KMS-11 (cell line): ENCODE data around the gene UBE2E2.
A peak's percentile ranks its signal among the peaks of the same experiment; 100 is the strongest.

Experiments
- H2AFZ ChIP-seq: fragments of 200-600 bp; sonication (generic); 2 replicates; pipeline ENCODE4 v1.6.1; 2016; ENCODE audit warnings: antibody characterized with exemption, mixed run types, low read depth
- H3K27ac ChIP-seq: fragments of 200-600 bp; sonication (generic); 2 replicates; pipeline ENCODE4 v1.6.1; 2016; ENCODE audit warnings: mild to moderate bottlenecking, mixed run types
- H3K27me3 ChIP-seq: fragments of 200-600 bp; sonication (generic); 2 replicates; pipeline ENCODE4 v1.6.1; 2017; ENCODE audit warnings: mild to moderate bottlenecking, low read depth, mixed run types, moderate library complexity; ENCODE audit not compliant: insufficient read depth
- H3K36me3 ChIP-seq: fragments of 200-600 bp; sonication (generic); 2 replicates; pipeline ENCODE4 v1.6.1; 2017; ENCODE audit warnings: mild to moderate bottlenecking, mixed run types; ENCODE audit not compliant: insufficient read depth
- H3K4me1 ChIP-seq: fragments of 200-600 bp; sonication (generic); 2 replicates; pipeline ENCODE4 v1.6.1; 2016; ENCODE audit warnings: mild to moderate bottlenecking, low read depth, mixed run types; ENCODE audit not compliant: poor library complexity, severe bottlenecking
- H3K4me2 ChIP-seq: fragments of 200-600 bp; sonication (generic); 2 replicates; pipeline ENCODE4 v1.7.0; 2016; ENCODE audit warnings: mild to moderate bottlenecking, mixed run types
- H3K4me3 ChIP-seq: fragments of 200-600 bp; sonication (generic); IDR thresholded peaks from 2 replicates; pipeline ENCODE4 v1.6.1; 2017; ENCODE audit warnings: low read depth, low read length, mixed read lengths; ENCODE audit not compliant: insufficient read depth
- H3K79me2 ChIP-seq: fragments of 200-600 bp; sonication (generic); 2 replicates; pipeline ENCODE4 v1.6.1; 2016; ENCODE audit warnings: low read depth, mixed run types; ENCODE audit not compliant: insufficient read depth
- H3K9ac ChIP-seq: fragments of 200-600 bp; sonication (generic); 2 replicates; pipeline ENCODE4 v1.6.1; 2016; ENCODE audit warnings: mild to moderate bottlenecking, mixed run types
- H4K20me1 ChIP-seq: fragments of 200-600 bp; sonication (generic); 2 replicates; pipeline ENCODE4 v1.6.1; 2016; ENCODE audit warnings: mild to moderate bottlenecking, mixed run types; ENCODE audit not compliant: insufficient read depth
- TF ChIP-seq, protein P1 (sequence below): fragments of 200-600 bp; sonication (generic); conservative IDR thresholded peaks from 2 replicates; pipeline ENCODE4 v1.6.1; 2017; ENCODE audit warnings: low read depth, mild to moderate bottlenecking, antibody characterized with exemption, low read length, moderate library complexity, mixed read lengths

UBE2E2 gene

DNA sequence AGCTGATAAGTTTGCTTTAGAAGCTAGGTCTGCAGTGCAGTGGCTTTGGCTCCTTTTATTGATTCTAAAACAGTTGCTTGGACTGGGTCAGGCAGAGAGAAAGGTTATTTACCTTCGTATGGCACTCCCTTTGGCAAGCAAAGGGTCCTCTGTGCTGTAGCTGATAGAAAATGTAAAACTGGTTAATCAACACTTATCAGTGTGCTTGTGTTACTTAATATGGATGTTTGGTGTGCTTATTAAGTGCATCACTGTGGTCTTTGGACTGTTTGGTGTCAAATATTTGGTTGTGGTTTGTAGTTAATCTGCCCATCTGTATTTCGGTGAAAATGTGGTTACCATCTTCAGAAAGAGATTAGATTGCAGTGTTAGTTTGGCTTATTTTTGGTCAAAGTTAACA is 16.0 kb downstream of the UBE2E2 start:
- H3K27ac ChIP-seq: peak overlapping the region; percentile 76
- H4K20me1 ChIP-seq: no peaks in the 10 kb centered on the region; the same call in 1 of the 2 replicates
- peaks cover 64% of the 10 kb centered on the region for H3K4me1 ChIP-seq
- H3K4me3 ChIP-seq: no peak overlapping the region
- no peak overlapping the region for H2AFZ ChIP-seq
- H3K36me3 ChIP-seq: no peaks in the 10 kb centered on the region
- H3K79me2 ChIP-seq: peaks cover 79% of the 10 kb centered on the region
- H3K9ac ChIP-seq: no peak overlapping the region
- peak overlapping the region; percentile 91 for H3K4me2 ChIP-seq
- TF ChIP-seq, protein P1, sequence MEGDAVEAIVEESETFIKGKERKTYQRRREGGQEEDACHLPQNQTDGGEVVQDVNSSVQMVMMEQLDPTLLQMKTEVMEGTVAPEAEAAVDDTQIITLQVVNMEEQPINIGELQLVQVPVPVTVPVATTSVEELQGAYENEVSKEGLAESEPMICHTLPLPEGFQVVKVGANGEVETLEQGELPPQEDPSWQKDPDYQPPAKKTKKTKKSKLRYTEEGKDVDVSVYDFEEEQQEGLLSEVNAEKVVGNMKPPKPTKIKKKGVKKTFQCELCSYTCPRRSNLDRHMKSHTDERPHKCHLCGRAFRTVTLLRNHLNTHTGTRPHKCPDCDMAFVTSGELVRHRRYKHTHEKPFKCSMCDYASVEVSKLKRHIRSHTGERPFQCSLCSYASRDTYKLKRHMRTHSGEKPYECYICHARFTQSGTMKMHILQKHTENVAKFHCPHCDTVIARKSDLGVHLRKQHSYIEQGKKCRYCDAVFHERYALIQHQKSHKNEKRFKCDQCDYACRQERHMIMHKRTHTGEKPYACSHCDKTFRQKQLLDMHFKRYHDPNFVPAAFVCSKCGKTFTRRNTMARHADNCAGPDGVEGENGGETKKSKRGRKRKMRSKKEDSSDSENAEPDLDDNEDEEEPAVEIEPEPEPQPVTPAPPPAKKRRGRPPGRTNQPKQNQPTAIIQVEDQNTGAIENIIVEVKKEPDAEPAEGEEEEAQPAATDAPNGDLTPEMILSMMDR: no peak
- H3K27me3 ChIP-seq: no peaks in the 10 kb centered on the region

GRCh38 chr3:23219552-23219951 is 16.4 kb downstream of the UBE2E2 start:
- peak overlapping the region; percentile 91 for H3K4me2 ChIP-seq
- TF ChIP-seq, protein P1: no peak
- no peak overlapping the region; the same call in 1 of the 2 replicates for H3K9ac ChIP-seq
- peak overlapping the region; percentile 76 for H3K27ac ChIP-seq
- H3K27me3 ChIP-seq: no peaks in the 10 kb centered on the region
- no peak overlapping the region for H2AFZ ChIP-seq
- no peaks in the 10 kb centered on the region; the same call in 1 of the 2 replicates for H4K20me1 ChIP-seq
- H3K36me3 ChIP-seq: no peaks in the 10 kb centered on the region
- H3K79me2 ChIP-seq: peaks cover 79% of the 10 kb centered on the region
- H3K4me1 ChIP-seq: peaks cover 64% of the 10 kb centered on the region
- H3K4me3 ChIP-seq: no peak overlapping the region

DNA sequence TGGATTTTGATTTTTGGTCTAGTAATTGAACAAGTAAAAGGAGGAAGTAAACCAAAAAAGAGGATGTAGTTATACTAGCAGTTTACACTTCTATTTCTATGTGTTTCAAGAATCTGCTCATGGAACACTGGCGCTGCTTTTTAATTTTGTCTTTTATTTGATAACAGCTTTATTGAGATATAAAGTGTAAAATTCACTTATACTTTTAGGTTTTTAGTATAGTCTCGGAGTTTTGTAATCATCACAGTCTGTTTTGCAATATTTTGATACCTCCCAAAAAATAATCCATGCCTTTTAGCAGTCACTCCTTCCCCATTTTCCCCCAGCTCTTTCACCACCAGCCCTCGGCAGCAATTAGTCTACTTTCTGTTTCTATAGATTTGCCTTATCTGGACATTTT is 18.0 kb downstream of the UBE2E2 start:
- no peak overlapping the region for H2AFZ ChIP-seq
- H3K4me2 ChIP-seq: peak overlapping the region; percentile 91
- peaks cover 79% of the 10 kb centered on the region for H3K79me2 ChIP-seq
- no peaks in the 10 kb centered on the region for H3K27me3 ChIP-seq
- peaks cover 64% of the 10 kb centered on the region for H3K4me1 ChIP-seq
- no peak overlapping the region for H3K9ac ChIP-seq
- H3K4me3 ChIP-seq: no peak overlapping the region
- TF ChIP-seq, protein P1: no peak
- no peaks in the 10 kb centered on the region for H3K36me3 ChIP-seq
- no peaks in the 10 kb centered on the region; the same call in 1 of the 2 replicates for H4K20me1 ChIP-seq
- peak overlapping the region; percentile 76 for H3K27ac ChIP-seq

DNA sequence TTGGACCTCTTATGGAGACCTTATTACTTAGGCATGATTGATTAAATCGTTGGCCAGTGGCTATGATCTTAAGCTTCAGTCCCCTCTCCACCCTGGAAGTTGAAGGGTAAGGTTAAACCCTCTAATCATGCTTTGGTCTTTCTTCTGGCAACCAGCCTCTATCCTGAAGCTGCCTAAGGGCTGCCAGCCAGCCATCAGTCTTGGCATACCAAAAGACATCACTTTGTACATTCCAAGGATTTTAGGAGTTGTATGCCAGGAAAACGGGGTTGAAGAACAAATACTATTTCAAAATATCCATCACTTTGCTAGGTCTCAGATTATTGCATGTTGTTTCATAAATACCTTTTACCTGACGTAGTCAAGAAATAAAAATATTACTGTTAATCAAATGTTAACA is 28.9 kb downstream of the UBE2E2 start:
- H3K27ac ChIP-seq: no peak overlapping the region
- no peaks in the 10 kb centered on the region for H3K27me3 ChIP-seq
- no peak overlapping the region for H3K4me2 ChIP-seq
- no peak overlapping the region for H3K4me3 ChIP-seq
- no peak overlapping the region for H2AFZ ChIP-seq
- TF ChIP-seq, protein P1: no peak
- H3K36me3 ChIP-seq: no peaks in the 10 kb centered on the region
- H3K79me2 ChIP-seq: peaks cover 45% of the 10 kb centered on the region; the same call in 1 of the 2 replicates
- H4K20me1 ChIP-seq: no peaks in the 10 kb centered on the region
- no peak overlapping the region for H3K9ac ChIP-seq
- no peaks in the 10 kb centered on the region for H3K4me1 ChIP-seq
